Bronchial epithelial cell (primary cell): ENCODE data around the gene STAM2. TPM values are rescaled to one million over a fixed set of nuclear protein-coding genes. Genes with fewer than 3 reads are reported as not detected.
"Not testable (repeated sequence)": the region's sequence is repeated elsewhere in the genome, so short reads cannot be mapped to it uniquely, and the experiment has no call there.

ENCODE experiments used
- DNase-seq: peaks from one replicate; pipeline ENCODE4 v3.0.0-alpha.2; 2010; ENCODE audit warnings: low read depth
- FAIRE-seq: peaks from 2 replicates; lab custom pipeline; 2011; peaks lifted over from hg19 to GRCh38; lab: Jason Lieb, UNC
- H3K27me3 ChIP-seq: 2 replicates; pipeline ENCODE4 v1.5.1; 2011; ENCODE audit warnings: low read length; ENCODE audit not compliant: control insufficient read depth, insufficient read depth
- H3K36me3 ChIP-seq: 2 replicates; pipeline ENCODE4 v1.5.1; 2011; ENCODE audit warnings: low read length; ENCODE audit not compliant: control insufficient read depth, insufficient read depth
- H3K4me3 ChIP-seq: 2 replicates; pipeline ENCODE4 v1.5.1; 2011; ENCODE audit warnings: mild to moderate bottlenecking, low read depth, low read length, control low read depth
- CTCF ChIP-seq: IDR thresholded peaks from 2 replicates; pipeline ENCODE4 v1.5.1; 2011; ENCODE audit warnings: mild to moderate bottlenecking, moderate library complexity, low read length, control low read depth, inconsistent platforms; ENCODE audit not compliant: insufficient read depth, severe bottlenecking
- total RNA-seq: library from RNA; depleted of rRNA; stranded (reverse); fragments of >200 nt; gene quantifications from 2 replicates; pipeline ENCODE4 v1.2.1, GENCODE V29; 2014

The STAM2 gene
- total RNA-seq, 1 donor from 2014 or later: 32.1 TPM

- no peak for TF ChIP-seq CTCF
These were observed 8.5 kb downstream of the STAM2 start for GRCh38 chr2:152167065-152167464.

GRCh38 chr2:152166633-152167032, 8.9 kb downstream of the STAM2 start:
- FAIRE-seq: no peak
- Histone ChIP-seq H3K36me3 (no peaks in the 10 kb centered on the region), H3K27me3 (no peaks in the 10 kb centered on the region), H3K4me3 (no peak overlapping the region)
- peak; percentile 38 for DNase-seq
- TF ChIP-seq CTCF: no peak

More at GRCh38 chr2:152167065-152167464, 8.5 kb downstream of the STAM2 start:
- H3K4me3 ChIP-seq: no peak overlapping the region
- no peaks in the 10 kb centered on the region for H3K27me3 ChIP-seq
- FAIRE-seq (no peak), DNase-seq (no peak)
- no peaks in the 10 kb centered on the region for H3K36me3 ChIP-seq

GRCh38 chr2:152165780-152166179, 9.8 kb downstream of the STAM2 start:
- TF ChIP-seq CTCF: no peak
- FAIRE-seq (no peak), DNase-seq (no peak)
- H3K4me3 ChIP-seq: no peak overlapping the region
- H3K27me3 ChIP-seq: no peaks in the 10 kb centered on the region
- no peaks in the 10 kb centered on the region for H3K36me3 ChIP-seq

- FAIRE-seq (no peak), DNase-seq (no peak)
- no peak overlapping the region for H3K4me3 ChIP-seq
- no peaks in the 10 kb centered on the region for H3K36me3 ChIP-seq
- TF ChIP-seq CTCF: no peak
- H3K27me3 ChIP-seq: no peaks in the 10 kb centered on the region
These were observed 10.3 kb downstream of the STAM2 start for GRCh38 chr2:152165306-152165705.

GRCh38 chr2:152163669-152164068, 11.9 kb downstream of the STAM2 start:
- not testable (repeated sequence) for H3K27me3 ChIP-seq, FAIRE-seq, H3K4me3 ChIP-seq, DNase-seq, H3K36me3 ChIP-seq

- no peak for FAIRE-seq
- no peak for DNase-seq
- Histone ChIP-seq H3K4me3 (no peak overlapping the region), H3K27me3 (no peaks in the 10 kb centered on the region), H3K36me3 (no peaks in the 10 kb centered on the region)
- TF ChIP-seq CTCF: no peak
These were observed 13.4 kb downstream of the STAM2 start for GRCh38 chr2:152162141-152162540.
